HuH-7.5 (cell line): ENCODE measurements around the gene MTLN.
"Not testable (repeated sequence)": the region's sequence is repeated elsewhere in the genome, so short reads cannot be mapped to it uniquely, and the experiment has no call there.

Experiments
- DNase-seq: peaks from one replicate; pipeline ENCODE4 v3.0.0; 2011; ENCODE audit warnings: low spot score

The MTLN gene

DNA sequence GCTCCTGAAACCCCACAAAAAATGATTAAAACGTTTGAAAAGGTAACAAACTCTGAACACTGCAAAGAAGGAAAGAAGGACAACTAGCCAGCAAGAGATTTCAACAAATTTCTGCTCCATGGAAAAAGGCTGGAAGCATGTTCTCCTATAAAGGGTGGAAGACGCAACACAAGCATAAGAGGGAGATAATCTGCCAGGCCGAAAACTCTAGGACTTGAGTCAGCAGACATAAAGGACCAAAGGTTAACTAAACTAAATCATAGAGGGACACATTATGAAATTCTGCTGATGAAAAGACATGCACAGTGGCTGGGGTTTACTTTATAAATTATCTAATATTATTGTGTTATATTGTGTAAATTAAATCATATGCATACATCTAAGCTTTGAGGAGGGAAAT lies 14.3 kb downstream of the MTLN start:
- no peak for DNase-seq

DNA sequence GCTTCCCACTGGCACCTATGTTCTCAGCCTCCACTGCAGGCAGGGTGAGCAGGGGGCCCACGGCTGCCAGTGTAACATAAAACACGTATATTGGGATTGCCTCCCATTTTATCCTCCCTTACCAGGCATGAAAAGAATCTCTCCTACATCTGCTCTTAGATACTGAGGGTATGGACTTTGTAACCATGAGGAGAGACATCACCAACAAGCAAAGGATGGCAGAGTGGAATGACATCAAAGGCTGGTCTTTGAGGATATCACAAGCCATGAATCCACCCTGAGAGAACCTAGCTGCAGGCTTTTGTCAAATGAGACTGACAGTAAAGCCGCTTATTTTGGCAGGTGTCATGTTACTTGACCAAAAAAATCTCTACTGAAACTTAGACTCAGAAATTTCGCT lies 14.9 kb downstream of the MTLN start:
- DNase-seq: no peak

DNA sequence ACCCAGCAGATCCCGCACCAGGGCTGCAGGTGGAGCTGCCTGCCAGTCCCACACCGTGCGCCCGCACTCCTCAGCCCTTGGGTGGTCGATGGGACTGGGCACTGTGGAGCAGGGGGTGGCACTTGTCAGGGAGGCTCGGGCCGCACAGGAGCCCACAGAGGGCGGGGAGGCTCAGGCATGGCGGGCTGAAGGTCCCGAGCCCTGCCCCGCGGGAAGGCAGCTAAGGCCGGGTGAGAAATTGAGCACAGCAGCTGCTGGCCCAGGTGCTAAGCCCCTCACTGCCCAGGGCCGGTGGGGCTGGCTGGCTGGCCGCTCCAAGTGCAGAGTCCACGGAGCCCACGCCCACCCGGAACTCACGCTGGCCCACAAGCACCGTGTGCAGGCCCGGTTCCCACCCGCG lies 22.2 kb downstream of the MTLN start:
- not testable (repeated sequence) for DNase-seq

DNA sequence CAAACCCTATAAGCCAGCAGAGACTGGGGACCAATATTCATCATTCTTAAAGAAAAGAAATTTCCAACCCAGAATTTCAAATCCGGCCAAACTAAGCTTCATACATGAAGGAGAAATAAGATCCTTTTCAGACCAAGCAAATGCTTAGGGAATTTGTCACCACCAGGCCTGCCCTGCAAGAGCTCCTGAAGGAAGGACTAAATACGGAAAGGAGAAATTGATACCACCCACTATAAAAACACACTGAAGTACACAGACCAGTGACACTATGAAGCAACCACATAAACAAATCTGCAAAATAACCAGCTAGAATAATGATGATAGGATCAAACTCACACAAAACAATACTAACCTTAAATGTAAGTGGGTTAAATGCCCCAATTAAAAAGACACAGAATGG lies 29.9 kb downstream of the MTLN start:
- no peak for DNase-seq

DNA sequence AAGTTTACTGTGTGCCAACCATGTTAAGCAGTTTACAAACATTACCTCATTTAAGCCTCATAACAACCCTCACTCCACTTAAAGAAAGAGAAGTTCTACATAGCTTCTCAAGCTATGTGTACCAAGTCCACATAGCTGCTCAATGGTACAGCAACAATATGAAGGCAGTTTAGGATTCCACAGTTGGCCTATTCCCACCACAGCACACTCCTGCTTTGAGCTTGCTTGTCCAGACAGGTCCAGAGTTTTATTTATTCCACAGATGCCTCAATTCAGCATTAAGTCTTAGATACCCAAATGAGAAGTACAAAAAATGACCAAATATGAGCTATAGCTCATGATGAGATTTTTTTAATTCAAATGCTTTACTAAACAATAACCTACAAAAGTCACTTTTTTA lies 32.3 kb downstream of the MTLN start:
- DNase-seq: no peak

DNA sequence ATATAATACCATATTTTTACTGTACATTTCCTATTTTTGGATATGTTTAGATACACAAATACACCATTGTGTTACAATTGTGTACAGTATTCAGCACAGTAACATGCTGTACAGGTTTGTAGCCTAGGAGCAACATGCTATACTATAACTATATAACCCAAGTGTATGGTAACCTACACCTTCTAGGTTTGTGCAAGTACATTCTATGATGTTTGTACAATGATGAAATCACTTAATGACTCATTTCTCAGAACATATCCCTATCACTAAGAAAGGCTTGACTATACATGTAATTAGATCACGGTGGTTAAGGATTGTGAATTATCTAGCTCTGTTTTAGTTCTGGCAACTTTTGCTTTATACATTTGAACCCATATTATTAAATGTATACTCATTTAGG lies 38.8 kb downstream of the MTLN start:
- DNase-seq: no peak

DNA sequence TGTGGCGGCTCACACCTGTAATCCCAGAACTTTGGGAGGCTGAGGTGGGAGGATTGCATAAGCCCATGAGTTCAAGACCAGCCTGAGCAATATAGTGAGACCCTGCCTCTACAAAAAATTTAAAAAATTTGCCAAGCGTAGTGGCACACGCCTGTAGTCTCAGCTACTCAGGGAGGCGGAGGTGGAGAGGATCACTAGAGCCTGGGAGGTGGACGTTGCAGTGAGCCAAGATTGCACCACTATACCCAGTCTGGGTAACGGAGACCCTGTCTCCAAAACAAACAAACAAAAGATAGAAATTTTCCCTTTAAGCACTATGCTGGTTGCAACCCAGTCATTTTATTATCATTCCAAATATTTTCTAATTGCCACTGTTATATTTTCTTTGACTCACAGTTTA lies 39.8 kb downstream of the MTLN start:
- no peak for DNase-seq

DNA sequence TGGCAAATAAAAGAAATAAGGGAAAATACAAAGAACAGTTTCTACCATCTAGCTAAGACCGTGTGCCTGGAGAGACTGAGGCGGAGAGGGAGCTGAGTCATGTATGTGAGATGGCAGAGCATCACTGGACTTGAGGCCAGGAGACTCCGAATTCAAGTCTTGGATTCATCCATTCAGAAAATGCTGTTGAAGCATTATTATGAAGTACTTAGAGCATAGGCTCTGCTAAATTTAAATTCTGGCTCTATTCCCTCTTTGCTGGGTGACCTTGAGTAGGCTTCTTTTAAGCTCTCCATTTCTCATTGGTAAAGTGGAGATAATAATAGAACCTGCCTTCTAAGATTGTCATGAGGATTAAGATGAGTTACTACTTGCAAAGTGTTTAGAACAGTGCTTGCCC lies 42.2 kb downstream of the MTLN start:
- DNase-seq: no peak

DNA sequence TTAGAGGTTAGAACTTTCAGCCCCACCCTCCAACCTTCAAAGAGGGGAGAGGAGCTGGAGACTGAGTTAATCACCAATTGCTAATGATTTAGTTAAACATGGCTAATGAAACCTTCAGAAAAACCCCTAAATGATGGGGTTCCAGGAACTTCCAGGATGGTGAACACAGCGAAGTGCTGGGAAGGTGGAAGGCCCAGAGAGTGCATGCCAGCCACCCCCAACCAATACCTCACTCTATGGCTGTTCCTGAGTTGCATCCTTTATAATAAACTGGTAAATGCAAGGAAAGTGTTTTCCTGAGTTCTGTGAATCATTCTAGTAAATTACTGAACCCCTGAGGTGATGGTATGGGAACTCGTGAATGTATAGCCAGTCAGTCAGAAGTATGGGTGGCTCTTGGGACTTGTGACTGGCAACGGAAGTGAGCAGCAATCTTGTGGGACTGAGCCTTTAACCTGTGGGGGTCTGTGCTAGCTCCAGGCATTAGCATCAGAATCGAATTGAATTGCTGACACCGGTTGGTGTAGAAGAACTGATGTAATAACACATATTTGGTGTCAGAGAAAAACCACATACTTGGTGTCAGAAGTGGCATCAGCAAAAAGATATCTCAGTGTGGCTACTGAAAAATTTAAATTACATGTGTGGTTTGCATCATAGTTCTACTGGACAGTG lies 44.9 kb downstream of the MTLN start:
- DNase-seq: no peak

DNA sequence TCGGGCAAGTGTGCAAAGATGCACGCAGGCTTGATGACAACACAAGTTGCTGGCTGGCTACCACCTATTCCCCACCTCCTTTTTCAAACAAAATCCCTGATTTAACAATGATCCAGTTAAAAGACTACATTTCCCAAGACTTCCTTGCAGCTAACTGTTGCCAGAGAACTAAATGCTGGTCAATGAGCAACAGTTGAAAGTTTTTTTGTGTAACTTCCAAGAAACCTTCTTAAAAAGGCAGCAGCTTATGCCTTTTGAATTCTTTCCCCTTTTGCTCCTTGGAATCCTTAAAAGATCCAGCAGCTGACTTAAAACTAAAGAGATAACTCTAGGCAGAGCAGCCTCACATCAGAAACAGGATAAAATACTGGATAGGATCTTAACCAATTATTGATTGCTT lies 46.1 kb downstream of the MTLN start:
- no peak for DNase-seq
